ENCODE data around the gene CACHD1.
A peak's percentile ranks its signal among the peaks of the same experiment; 100 is the strongest.

GRCh38 chr1:64487061-64487460 lies 17.1 kb downstream of the CACHD1 start:
- TF ChIP-seq CTCF (IDR thresholded peaks at IDR 0.05; ENCODE audit: low read depth, low read length), result peak; percentile 15; the same call in 1 of the 2 replicates
- TF ChIP-seq EZH2phosphoT487 (IDR thresholded peaks at IDR 0.05; ENCODE audit: low read depth), result no peak
